Measurements from ENCODE around the gene SIVA1.
A peak's percentile ranks its signal among the peaks of the same experiment; 100 is the strongest.

Gene SIVA1

DNA sequence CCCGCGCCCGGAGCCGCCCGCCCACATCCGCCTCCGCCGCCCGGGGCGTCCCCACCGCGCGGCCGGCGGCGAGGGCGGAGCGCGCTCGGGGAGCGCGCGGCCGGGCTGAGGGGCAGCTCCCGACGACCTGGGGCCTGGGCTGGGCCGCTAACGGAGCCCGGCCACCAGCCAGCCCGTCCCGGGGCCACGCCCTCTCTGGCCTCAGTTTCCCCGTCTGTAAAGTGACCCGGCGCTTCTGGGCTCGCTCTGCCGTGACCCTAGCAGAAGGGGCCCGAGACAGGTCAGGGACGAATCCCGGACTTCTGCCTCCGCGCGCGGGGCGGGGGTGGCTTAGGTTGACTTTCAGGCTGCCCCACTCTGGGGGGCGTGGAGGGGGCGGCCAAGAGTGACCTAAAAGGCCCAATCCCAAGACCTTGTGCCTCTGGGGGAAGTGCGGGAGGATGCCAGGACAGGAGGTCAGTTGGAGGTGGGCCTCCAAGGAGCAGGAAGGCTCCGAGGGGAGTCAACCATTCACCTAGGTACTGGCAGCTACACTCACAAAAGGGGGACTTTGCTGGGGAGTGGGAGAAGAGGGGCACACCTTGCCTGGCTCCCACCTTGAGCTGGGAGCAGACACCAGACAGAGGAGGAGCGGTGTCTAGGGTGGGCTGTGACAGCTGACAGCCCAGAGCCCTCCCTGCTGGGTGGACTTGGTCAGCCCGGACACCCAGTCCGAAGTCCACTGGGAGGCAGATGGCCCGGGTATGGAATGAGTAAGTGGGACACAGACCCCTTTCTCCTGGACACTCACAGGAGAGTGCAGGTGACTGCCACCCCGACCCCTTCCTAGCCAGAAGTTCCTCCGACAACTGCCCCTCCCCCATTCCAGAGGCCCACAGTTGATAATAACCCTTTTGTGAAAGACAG, 43.1 kb downstream of the SIVA1 start:
- DNase-seq: peak in 14 of 56 donors; percentile 12 to 75 (median 32)

DNA sequence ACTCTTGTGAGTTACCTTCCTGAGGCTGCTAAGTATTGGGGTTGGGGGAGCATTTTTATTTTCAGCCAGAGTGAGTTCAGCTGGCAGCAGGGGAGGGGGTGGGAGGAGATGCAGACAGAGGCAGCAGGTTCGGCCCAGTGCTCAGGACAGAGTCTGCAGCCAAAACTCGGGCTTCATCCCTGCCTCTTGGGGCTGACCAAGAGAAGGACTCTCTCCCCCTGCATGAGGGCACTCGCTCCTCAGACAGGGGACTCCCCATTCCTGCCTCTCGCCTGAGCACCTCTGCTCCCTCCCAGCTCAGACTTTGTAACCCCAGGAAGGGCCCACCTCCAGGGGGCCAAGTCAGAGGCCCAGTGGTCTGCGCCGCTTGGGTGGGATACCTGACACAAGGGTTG, 43.7 kb downstream of the SIVA1 start:
- DNase-seq: no peak

DNA sequence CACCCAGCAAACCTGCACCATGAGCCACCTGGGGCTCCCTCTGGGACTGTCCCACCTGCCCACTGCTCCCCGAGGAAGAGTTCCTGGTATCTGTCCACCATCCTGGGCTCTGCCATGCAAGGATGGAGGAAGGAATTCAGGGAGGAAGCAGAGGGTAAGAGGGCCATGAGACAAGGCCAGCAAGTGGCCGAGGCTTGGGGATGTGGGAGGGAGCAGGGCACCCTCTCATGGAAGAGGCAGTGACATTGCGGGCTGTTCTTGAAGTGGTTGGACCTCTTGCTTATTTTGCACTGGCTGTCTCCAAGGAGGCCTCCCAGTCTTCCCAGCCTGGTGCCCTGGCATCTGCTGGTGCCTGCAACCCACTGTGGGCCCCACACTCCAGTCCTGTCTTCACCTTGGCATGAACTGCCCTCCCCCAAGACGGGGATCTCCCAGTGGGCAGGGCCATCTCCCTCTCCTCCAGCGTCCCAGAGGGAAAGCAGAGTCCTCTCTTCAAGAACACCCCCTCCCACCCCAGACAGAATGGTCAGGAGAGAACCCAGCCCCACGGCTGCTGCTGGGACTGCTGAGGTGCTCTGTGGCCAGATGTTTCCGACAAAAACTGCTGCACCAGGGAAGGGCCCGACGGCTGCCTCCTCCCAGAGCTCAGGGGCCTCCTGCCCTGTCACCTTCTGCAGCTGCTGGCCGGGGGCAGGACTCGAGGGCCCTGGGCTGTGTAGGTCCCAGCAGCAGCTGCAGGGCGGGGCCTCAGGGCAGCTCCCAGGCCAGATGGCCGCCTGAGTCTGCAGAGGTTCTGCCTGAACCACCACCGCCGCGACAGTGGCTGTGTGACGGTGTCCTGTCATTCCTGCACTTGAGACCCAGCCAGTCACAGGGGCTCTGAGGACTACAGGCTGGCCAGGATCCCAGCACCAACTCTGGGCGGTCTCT, 44.4 kb downstream of the SIVA1 start:
- no peak for DNase-seq

DNA sequence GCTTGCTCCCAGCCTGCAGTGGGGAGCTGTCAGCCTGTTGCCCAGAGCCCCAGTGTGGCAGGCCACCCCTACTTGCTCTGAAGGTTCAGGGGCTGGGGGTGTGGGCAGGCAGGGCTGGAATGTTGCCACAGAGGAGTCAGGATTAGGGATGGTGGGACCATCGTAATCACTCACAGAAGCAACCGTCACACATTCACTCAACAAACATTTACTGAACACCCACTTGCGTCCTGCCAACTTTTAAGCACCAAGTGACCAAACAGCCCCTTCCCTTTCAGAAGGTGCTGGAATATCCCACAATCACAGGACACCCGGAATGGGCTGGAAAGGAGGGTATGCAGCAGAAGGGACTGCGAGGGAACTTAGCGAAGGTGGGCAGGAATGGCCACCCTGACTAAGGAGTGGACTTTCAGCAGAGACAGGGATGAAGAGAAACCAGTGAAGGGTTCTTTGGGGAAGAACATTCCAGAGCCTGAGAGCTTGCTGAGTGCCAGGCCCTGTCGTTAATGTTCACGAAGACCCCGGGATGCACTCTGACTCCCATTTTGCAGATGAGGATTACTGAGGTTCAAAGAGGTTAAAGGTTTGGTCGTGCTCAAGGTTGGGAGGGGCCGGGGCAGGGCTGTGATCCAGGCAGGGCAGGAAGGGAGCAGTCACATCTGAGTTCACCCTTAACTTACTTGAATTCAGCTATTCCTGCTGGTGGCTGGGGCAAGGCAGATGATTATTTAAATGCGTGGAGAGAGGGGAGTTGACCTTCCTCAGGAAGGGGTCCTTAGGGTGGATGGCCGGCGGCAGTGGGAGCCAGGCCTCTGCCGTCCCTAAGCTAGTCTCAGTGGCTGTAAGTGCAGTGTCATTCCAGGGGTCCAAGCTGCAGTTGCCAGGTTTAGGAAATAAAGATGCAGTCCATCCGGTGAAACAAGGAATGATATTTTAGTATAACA, 45.6 kb downstream of the SIVA1 start:
- DNase-seq: no peak

DNA sequence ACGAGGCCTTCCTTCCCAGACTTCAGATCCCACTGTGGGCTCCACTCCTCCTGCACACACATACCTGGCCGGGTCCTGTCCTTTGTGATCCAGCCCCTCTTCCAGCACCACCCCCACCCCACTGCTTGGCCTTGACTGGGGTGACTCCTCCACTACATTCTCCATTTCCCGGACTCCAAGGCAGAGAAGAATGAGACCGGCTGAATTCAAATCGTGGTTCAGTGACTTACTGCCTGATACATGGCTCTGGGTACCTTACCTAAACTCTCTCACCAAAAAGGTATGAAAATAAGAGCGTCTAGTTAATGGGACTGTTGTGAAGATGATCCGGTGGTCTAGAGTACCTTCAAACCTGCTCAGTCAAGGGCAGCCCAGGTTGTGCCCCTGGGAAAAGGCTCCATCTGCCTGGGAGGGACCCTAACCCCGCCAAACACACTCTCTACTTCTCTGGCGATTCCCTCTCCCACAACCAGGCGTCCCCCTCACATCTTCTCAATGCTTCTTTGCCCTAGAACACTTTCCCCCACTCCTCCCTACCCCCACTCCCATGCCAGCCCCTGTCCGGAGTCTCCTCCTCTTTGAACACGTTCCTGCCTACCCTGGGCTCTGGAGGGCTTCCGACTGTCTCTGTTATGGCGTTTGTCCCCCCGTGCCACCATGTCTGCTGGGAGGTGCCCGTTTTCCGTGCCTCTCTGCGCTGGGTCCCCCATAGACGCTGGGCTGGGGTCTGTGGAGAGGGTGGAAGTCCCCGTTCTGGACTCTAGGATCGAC, 46.5 kb downstream of the SIVA1 start:
- peak in 1 of 56 donors; percentile 20 for DNase-seq

DNA sequence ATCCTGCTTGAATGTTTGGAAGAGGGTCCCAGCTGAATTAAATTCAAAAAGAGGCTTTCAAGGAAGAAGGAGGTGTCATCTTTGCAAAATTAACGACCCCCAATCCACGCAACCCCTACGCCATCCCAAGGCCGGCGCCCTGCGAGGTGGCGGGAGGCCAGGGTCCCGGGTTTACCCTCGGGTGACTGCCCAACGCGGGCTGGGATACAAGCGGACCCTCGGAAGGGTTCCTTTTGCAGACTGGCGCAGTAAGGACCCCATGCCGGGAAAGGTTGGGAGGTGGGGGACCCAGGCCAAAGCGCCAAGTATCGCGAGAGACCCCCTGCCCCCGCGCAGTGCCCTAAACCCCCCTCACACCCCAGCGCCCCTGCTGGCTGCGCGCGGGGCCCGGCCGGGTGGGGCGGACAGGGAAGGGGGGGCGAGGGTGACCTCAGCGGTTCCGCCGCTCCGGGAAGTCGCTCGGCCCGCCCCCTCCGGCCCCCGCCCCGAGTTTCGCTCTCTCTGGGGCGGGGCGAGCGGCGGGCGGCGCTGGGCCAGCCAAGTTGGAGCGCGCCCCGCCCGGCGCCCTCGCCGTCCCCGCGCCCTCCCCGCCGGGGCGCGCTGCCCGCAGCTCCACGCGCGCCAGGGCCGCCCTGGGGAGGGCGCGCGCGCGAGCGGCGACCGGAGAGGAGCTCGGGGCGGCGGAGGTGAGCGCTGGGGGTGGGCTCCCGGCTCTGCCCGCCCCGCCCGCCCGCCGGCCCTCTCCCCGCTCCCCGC, 47.2 kb downstream of the SIVA1 start:
- peak in 33 of 56 donors; percentile 18 to 77 (median 41) for DNase-seq

DNA sequence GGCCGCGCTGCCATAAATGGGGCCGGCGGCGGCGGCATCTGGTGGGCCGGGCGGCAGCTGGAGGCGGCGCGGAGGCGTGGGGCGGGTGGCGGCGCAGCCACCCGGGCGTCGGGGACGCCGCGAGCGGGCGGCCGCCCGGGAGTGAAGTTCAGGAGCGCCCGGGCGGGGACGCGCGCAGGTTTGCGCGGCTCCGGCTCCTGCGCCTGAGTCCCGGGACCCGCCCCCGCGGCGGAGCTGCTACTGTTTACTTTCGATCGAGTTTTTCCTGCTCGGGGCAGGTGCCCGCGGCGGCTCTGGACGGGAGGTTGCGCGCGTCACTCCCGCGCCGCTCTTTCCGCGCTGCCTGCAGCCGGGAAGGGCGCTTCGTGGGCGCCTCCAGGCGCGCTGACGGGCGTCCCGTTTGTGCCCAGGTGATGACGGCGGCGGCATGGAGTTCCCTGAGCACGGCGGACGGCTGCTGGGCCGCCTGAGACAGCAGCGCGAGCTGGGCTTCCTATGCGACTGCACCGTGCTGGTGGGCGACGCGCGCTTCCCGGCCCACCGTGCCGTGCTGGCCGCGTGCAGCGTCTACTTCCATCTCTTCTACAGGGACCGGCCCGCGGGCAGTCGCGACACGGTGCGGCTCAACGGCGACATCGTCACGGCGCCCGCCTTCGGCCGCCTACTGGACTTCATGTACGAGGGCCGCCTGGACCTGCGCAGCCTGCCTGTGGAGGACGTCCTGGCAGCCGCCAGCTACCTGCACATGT, 48.0 kb downstream of the SIVA1 start, which contains the start of gene ZBTB42:
TSS of gene ZBTB42 (plus strand) at position 331 of the 749 bp plus-strand sequence. CDS start at position 428, 97 bp downstream.
- DNase-seq: peak in 1 of 56 donors; percentile 58

DNA sequence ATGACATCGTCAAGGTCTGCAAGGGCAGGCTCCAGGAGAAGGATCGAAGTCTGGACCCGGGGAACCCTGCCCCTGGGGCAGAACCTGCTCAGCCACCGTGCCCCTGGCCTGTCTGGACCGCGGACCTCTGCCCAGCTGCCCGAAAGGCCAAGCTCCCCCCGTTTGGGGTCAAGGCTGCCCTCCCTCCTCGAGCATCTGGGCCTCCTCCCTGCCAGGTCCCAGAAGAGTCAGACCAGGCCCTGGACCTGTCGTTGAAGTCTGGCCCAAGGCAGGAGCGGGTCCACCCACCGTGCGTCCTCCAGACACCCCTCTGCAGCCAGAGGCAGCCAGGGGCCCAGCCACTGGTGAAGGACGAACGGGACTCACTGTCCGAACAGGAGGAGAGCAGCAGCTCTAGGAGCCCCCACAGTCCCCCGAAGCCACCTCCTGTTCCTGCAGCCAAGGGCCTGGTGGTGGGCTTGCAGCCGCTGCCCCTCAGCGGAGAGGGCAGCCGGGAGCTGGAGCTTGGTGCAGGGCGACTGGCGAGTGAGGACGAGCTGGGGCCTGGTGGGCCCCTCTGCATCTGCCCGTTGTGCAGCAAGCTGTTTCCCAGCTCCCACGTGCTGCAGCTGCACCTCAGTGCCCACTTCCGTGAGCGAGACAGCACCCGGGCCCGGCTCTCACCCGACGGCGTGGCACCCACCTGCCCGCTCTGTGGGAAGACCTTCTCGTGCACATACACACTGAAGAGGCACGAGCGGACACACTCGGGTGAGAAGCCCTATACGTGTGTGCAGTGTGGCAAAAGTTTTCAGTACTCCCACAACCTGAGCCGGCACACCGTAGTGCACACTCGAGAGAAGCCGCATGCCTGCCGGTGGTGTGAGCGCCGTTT, 48.8 kb downstream of the SIVA1 start:
- DNase-seq: no peak

DNA sequence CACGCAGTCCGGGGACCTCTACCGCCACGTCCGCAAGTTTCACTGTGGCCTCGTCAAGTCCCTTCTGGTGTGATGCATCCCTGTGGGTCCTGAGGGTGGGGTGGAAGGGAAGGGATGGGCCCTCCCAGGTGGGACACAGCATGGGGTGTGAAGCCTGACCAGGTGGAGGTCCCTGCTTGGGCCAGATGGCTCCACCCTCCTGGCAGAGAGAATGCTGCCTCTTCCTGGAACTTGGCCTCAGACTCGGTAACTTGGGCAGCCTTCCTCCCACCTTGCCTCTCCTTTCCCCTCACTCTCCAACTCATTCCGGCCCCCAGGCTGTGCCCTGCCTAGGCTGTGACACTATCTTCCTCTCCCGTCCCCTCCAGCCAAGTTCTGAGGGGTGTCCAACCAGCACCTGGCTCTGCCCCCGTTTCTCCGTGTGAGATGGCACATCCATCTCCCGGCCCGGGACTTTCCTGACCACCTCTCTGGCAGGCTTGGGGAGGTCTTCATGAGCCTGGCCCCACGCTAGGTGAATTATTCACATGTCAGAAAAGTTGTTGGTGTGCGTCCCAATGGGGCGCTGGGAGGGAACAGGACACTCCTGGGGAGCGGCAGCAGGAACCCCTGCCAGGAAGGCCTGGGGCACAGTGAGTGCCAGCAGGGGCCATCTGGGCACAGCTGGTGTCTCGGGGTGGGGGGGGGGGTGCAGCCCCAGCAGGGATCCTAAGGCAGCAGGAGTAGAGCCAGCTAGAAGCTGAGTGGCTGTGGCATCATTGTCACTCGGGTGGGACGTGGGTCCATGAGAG, 49.6 kb downstream of the SIVA1 start:
- DNase-seq: no peak

DNA sequence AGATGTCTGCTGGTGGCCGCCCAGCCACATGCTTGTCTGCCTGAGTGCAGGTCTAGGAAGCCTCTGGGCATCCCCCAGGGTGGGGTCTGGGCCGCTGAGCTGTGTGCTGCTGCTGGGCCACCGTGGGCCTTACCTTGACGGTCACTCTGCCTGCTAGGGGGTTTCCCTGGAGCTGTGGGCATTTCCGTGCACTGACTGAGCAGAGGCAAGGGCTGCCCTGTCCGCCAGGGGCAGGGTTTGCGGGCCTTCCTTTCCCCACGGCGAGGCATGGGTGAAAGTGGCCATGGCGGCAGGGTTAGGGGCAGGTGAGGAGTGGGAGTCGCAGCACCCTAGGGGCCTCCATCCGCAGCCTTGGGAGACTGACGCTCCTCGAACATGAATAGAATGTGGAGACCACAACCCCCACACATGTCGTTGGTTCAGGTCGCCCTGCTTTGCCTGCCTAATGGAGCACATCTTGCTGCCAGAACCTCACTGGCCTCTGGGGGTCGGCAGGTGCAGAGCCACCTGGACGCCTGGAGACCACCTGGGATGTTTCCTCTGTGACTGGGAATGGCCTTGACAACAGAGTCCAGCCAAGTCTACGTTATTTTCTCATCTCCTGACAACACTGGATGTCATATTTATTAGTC, 50.4 kb downstream of the SIVA1 start:
- DNase-seq: no peak

DNA sequence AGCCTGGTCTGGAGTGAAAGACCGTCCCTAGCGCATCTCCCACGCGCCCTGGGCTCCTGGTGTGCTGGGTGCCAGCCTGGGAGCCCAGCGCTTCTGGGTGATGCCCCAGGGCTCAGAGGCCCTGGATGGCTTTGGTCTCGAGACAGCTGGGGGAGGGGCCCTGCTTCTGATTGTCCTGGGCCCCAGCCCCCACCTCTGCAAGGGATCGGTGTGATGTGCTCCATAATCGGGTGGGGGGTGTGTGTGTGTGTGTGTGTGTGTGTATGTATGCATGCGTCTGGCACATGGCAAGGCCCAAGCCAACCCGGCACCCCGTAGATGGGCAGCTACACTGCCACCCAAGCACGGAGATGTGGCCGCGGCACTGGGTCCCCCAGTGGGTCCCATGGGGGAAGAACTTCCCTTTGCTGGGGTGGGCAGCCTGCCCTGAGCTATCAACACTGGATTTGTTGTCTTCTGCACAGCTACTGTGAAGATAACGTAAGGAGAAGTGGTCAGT, 51.0 kb downstream of the SIVA1 start:
- no peak for DNase-seq

DNA sequence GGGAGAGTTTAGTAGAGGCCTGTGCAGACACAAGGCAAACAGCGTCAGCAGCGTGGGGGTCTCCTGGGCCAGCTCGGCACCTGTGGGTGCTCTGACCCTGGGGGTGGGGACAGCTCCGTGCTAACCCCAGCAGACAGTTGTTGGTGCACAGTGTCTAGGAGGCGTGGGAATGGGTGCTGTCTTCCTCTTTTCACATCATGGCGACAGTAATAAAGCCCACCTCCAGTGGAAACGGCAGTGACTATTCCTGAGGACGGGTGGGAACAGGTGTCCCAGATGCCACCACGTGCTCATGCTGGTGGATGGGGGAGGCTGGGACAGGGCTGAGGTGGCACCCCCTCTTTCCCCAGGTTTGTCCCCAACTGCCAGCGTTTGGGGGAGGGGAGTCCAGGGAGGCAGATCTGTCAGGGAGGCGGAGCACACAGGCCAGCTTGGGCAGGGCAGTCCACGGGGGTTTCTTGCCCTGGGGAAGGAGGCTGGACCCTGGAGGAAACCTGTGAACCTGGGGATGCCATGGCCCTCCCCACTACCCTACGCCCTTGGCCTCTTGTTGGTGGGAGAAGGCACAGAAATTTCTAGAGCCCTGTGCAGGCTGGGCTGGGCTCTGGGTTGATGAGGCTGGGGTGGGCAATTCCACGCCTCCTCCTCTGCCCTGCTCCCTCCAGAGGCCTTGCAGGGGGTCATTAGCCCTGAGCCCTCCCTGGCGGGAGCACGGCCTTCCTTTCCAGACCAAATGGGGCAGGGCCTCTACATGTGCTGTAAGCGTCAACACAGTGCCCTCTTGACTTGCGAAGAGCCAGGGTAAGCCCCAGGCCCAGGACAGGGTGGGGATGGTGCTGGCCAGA, 51.8 kb downstream of the SIVA1 start:
- DNase-seq: no peak

DNA sequence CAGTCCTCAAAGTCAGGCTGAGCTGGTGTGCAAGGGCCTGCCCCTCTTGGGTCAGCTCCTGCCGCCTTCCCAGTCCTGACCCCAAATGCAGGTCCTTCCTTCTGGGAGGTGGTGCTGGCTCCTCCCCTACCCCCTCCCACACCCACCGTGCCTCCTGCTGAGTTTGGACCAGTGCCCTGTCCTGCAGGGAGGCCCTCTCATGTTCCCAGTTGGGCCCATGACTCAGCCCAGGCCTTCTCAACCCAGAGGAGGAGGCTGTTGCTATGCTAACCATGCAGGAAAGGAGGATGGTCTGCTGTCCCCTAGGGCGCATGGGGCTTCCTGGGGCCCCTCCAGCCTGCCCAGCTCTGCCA, 52.4 kb downstream of the SIVA1 start:
- DNase-seq: no peak

DNA sequence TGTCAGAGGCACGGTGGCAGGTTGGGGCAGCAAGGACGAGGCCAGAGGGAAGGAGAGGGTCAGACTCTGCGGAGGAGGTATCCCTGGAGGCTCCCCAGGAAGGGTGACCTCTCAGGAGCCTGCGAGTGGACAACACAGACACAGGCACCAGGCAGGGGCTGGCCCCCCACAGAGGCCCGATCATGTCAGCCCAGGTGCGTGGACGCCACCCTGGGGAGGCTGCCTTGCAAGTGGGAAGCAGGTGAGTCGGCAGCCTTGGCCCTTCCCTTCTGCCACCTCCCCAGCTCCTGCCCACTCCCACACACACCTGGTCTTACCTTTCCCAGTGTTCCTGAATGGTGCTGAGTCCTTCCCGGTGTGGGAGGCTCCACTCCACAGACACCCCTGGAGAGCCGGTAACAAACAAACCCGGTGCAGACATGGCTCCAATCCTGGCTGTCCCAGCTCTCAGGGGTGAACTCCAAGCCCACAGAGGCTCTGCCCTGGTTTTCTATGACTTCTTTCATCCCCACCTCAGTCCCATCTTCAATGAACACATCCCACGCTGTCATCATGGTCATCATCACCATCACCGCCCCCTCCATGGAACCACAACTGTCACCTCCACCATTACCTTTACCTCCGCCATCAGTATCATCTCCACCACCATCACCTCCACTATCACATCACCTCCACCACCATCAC, 53.1 kb downstream of the SIVA1 start:
- no peak for DNase-seq
